Activated CD4-positive, alpha-beta T cell treated with anti-CD3 and anti-CD28 coated beads for 4 hours (primary cell): ENCODE measurements around the gene ADPRHL1.
"Not testable (repeated sequence)": the region's sequence is repeated elsewhere in the genome, so short reads cannot be mapped to it uniquely, and the experiment has no call there.

Experiments
- DNase-seq, 2 donors: peaks; one replicate each; pipeline ENCODE4 v3.0.0-alpha.2; 2020

The ADPRHL1 gene

DNA sequence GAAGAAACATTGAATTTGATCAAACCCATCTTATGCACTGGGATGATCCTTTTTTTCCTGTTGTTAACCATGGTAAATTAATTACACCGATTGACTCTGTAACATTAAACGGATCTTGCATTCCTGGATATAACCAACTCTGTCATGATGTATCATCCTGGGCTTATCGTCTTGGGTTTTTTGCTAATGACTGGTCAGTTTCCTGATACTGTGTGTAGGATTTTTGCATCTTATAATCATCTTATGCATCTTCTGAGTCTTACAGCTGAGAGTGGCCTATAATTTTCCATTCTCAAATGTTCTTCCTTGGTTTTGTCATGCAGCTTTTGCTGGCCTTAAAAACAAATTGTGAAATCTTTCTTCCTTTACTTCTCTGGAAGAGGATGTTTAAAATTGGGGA, 24.4 kb upstream of the ADPRHL1 start:
- DNase-seq: no peak

DNA sequence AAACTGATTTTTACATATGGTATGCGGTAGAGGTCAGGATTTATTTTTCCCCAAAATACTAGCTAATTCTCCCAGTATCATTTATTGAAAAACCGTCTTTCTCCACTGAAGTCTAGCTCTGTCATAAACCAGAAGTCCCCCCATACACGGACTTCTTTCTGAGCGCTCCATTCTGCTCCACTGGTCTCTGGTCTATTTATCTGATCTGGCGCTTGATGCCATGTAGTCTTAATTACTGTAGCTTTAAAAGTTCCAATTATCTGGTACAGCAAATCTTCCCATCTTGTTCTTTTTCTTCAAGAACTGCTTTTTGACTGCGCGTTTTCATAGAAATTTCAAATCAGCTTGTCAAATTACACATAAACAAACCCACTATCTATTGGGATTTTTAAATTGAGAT, 23.5 kb upstream of the ADPRHL1 start:
- DNase-seq: no peak

DNA sequence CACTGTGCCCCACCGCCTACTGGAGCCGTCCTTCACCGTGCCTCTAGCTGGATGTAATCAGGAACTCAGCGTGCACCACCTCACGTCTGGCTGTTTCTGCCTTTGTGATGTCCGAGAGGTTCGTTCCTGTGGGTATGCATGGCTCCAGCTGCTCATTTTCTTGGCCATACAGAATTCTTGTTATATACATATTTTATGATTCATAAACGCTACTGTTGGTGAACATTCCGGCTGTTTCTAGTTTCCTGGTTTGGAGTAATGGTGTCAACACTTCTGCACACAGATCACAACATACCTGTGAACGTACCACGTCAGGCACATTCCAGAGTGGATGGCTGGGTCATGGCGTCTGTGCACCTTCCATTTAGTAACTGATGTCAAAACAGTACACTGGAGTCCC, 22.6 kb upstream of the ADPRHL1 start:
- DNase-seq: no peak

DNA sequence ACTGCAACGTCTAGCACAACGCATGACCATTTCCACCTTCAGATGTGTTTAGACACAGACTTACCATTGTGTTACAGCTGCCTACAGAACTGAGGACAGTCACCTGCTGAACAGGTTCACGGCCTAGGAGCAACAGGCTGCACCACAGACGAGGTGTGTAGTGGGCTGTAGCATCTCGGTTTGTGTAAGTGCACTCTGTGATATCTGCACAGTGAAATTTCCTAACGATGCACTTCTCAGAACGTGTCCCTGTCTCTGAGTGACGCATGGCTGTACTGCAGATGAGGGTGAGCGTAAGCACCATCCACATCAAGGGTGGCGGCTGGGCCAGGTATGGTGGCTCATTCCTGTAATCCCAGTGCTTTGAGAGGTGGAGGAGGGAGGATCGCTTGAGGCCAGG, 22.0 kb upstream of the ADPRHL1 start:
- no peak for DNase-seq

DNA sequence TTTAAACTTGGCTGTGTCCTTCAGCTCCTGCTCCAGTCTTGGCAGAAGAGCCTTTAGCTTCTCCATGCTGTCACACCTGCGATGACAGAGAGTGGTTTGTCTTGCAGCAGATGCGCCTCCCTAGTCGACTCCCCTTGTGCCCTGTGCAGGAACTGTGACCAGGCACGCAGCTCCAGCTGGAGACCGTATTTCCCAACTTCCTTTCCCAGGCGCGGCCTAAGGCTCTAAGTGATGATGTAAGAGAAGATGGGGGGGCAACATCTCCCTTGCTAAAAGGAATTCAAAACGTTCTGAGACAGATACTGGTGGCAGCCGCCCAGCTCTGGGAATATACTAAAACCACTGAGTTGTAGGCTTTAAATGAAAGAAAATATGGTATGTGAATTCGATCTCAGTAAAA, 20.9 kb upstream of the ADPRHL1 start:
- no peak for DNase-seq

DNA sequence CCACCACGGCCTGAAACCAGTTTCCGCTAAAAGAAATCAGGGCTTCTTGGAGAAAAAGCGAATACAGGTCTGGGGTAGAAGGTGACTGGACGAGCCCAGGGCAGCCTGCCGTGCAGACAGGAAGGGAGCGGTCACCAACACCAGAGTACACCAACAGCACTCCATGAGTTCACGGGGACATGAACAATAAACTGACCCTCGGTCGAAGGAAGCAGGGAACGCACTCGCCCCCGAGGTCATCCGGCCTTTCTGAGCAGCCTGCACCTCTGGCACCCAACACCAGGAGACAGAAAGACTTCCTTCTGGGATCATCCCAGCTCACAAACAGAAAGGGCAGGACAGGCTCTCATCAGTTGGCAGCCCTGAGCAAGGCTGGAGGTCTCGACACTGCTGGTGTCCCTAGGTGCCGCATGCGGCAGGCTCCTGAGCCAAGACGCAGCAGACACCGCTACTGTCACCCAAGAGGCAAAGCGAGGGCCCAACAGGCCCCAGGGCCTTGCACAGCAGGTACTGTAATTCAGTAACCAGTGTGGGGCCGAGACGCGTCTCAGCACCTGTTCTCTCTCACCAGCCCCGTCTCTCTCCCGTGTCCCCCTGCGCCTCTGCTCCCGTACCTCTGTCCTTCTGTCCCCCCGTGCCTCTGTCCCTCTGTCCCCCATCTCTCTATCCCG, 19.2 kb upstream of the ADPRHL1 start:
- DNase-seq: no peak

DNA sequence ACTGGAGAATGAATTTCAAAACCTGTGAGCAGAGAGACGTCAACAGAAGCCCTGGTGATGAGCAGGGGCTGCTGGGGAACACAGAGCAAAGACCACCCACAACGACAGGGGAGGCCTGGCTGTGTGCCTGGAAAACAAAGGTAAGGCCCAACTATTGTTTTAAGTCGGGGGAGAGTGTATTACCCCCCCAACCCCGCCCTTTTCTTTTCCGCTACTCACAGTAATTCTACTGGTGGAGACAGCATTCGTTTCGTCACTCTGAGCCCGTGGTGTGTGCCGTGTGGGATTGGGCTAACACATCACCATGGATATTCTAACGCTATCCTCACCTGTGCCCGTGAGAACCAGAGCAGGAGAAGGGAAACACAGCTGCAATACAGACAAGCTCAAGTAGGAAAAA, 18.6 kb upstream of the ADPRHL1 start:
- DNase-seq: no peak

DNA sequence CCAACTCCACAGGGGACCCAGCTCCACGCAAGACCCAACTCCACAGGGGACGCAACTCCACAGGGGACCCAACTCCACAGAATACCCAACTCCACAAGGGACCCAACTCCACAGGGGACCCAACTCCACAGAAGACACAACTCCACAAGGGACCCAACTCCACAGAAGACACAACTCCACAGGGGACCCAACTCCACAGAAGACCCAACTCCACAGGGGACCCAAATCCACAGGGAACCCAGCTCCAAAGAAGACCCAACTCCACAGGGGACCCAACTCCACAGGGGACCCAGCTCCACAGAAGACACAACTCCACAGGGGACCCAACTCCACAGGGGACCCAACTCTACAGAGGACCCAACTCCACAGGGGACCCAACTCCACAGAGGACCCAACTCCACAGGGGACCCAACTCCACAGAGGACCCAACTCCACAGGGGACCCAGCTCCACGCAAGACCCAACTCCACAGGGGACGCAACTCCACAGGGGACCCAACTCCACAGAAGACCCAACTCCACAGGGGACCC, 17.4 kb upstream of the ADPRHL1 start:
- not testable (repeated sequence) for DNase-seq

DNA sequence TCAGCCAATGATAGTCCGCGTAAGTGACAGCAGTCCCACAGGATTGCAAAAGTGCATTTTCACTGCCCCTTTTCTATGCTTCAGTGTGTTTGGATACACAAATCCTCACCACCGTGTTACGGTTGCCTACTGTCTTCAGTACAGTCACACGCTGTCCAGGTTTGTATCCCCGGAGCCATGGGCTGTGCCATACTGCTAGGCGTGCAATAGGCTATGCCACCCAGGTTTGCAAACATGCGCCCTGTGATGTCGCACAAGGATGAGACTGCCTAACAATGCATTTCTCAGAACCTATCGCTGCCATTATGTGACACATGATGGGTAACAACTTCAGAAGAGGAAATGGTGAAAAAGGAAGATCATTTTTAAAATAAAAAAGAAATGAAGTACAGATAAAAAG, 16.8 kb upstream of the ADPRHL1 start:
- no peak for DNase-seq

DNA sequence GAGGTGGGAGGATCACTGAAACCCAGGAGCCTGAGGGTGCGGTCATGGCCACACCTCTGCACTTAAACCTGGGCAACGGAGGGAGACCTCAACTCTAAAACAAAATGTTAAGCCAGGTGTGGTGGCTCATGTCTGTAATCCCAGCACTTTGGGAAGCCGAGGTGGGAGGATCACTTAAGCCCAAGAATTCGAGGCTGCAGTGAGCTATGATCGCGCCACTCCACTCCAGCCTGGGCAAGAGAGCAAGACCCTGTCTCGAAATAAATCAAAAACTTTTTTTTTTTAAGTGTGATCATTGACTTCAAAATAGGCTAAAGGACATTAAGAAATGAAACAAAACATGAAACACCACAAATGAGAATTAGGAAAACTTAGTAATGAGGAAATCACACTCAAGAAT, 16.3 kb upstream of the ADPRHL1 start:
- DNase-seq: no peak

DNA sequence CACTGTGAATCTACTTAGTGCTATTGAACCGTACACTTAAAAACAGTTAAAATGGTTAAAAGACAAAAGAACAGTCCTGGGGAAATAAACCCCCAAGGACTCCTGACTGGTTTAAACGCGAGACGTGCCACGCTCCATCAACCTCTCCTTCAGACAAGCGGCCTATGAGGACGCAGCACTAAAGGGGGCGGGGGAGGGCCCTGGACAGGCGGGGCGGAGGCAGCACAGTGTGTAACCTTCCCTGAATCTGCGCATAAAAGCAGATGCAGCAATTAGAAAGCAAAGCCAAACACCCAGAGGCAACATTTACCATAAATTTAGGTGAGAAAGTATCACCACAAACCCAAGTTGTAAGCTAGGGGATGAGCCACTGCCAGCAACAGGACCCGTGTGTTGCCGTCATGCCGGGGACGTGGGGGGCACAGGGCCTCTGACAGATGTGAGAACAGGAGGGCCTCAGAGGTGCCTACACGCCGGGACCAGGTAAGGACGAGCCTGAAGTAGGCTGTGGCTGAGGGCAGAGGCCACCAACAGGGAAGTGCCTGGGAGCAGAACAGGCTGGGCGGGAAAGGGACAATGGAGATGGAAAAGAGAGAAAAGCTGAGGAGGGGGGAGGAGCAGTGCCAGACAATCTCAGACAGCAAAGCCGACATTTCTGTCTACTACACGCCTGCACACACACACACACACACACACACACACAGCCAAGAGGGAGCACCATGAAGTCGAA, 15.3 kb upstream of the ADPRHL1 start:
- no peak for DNase-seq

DNA sequence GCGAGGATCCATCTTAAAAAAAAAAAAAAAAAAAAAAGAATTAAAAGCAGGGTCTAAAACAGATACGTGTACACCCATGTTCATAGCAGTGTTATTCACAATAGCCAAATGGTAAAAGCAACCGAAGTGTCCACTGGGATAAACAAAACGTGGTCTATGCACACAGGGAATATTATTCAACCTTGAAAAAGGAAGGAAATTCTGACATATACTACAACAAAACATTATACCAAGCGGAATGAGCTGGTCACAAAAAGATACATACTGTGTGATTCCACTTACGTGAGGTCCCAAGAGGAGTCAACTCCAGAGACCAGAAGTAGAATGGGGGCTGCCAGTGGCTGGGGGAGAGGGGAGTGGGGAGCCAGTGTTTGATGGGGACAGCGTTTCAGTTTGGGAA, 14.7 kb upstream of the ADPRHL1 start:
- DNase-seq: no peak

DNA sequence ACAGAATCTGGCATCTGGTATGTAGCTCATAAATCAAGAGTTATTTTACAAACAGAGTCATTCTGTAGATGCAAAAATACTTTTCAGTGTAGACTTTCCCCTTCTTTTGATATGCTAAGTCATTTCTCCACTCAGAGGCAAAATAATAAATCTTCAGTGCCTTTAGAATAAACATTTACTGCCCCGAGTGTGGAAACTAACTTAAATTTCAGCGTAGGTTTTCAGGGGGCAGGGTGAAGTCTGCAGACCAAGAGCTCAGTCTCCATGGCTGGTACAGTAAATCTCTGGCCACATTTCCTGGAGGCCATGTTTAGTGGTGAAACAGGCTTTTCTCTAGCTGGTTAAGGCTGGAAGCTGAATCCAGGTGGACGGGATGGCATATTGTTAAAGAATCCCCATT, 13.1 kb upstream of the ADPRHL1 start:
- no peak for DNase-seq

DNA sequence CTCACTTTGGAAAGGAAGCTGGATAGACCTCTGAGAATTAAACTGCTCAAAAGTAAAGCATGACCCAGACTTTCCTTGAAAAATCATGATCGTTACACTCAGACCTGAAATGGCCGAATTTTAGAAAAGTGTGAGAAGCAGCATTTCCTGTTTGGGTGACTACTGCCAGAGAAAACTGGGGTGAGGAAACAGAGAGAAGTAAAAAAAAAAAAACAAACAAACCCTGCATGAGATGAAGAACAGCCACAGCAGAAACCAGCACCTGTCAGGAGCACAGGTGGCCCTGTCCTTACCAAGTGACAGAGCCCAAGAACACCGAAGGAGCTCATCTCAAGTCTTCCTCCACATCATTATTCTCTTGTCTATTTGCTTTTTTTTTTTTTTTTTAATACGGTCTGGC, 12.0 kb upstream of the ADPRHL1 start:
- no peak for DNase-seq

DNA sequence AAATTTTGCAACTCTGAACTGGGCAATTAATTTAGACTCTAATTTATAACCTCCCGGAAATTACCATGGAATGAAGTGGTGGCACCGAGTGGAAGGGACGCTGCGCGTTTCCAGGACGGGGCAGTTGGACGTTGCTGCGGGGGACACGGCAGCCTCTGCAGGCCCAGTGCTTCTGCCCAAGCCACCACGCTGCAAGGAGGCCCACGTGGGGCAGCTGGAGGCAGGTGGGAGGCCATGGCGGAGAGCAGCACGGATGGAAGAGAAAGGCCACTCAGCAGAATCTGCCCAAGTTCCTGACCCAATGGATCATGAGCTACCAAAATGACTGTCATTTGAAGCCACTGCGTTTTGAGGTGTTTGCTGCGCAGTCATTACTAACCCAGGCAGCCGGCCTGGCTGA, 11.2 kb upstream of the ADPRHL1 start:
- no peak for DNase-seq

DNA sequence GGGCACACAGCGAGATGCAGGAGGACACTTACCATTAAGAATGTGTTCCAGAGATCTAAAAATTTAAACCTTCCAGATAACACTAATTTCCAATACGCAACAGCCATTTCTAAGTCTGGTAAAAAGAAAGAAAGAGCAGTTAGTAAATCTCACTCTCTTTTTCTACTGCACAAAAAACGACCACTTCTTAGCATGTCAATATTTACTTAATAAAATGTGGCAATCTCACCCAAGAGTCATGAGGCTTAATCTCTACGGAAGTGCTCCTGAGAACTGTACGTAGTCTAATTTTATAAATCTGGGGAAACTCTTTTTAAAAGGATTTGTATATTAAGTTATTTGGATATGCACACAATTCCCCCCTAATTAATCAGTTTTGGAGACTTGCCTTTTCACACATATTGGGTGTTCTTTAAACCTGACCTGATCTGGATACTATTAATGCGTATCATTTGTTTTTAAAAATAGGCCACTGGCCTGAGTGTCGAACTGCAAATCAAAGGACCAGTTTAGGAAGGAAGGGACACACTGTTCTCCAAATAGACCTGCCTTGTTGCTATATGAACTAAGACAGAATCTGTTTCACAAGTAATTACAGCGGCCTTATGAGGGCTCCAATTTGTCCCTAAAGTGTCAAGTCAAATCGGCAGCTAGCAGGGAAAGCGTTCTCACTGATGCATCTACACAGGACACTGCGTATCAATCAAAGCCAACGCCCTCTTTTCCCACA, 7.9 kb upstream of the ADPRHL1 start:
- no peak for DNase-seq

DNA sequence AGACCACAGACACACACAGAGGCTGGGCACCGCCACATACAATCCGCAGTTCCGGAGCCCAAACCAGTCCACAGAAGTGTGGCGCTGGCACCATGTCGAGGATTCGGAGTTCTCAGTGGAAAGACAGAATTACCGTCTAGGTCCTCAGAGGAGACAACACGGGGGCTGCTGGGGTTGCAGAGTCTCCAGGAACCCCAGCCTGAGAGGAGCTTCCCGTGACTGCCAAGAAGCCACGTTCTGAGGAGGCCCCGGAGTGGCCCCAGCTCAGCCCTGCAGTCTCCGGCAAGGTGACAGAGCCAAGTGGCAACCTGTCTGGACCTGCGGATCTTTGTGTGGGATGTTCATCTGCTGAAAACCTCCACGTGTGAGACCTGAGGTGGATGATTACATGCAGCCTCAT, 7.3 kb upstream of the ADPRHL1 start:
- DNase-seq: no peak

DNA sequence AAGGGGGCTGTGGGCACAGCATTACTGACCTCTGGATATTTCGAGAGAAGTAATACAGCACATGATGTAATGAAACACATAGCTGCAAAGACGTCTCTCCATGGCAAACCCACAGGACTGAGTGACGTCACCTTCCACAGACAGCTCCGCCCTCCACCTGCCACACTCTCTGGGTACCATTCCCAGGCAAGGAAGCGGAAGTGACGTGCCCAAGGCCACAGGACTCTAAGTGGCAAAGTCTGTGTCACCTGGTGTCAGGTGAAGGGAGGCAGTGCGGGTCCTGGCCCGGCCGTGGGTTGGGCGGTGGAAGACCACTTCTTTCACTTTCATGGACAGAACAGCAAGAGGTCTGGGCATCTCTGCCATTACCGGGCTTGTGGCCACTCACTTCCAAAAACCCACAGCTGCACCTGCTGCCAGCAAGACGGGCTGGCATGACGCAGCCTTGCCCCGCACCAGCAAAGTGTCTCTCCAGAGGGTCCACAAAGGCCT, 6.8 kb upstream of the ADPRHL1 start:
- no peak for DNase-seq

DNA sequence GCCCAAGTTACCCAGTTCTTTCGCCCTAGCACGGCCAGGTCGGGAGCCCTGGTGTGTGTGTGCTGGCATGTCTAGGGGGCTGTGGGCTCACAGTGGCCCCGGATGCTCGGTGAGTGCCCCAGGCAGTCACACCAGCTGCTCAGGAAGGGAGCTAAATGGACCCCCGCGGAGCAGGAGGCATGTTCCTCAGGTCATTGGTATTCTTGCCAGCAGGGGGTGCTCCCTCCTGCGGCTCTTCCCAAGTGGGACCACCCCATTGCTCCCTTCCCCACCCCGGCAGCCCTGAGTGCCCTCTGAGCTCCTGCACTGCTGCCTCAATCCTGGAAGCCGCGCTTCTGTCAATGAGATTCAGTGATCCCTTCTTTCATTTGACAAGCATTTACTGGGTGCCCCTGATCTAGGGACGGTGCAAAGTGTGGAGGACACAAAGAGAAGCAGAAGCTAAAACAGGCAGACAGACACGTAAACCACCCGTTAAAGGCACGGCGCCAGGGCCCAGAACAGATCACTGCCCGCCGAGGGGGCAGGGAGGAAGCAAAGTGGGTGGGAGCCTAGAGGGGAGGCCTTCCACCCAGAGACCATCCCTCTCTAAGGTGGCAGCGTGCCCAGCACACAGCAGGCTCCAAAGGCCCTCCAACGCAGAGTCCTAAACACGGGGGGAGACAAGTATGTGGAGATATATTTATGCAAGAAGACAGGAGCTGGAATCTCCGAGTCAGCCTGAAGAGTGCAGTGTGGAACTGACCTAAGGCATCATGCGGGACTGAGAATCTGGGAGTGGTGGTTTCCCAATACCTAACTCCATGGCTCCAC, 5.2 kb upstream of the ADPRHL1 start:
- DNase-seq: no peak

DNA sequence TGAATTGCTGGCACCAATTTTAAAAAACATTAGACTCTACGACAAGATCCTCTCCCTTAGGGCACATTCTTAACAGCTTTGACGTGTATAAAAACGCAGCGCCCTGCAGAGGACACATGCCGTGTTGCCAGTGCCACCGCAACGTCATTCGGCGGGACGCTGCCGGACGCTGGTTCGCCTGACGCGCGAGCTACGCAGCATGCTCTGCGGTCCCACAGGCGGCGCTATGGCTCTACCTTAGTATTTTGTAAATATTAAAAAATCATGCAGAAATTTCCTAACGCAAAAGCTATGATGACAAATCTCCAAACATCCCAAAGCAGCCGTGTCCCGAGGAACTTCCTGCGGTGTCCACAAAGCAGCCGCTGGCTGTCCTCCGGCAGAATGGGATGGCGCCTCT, 4.2 kb upstream of the ADPRHL1 start:
- no peak for DNase-seq

DNA sequence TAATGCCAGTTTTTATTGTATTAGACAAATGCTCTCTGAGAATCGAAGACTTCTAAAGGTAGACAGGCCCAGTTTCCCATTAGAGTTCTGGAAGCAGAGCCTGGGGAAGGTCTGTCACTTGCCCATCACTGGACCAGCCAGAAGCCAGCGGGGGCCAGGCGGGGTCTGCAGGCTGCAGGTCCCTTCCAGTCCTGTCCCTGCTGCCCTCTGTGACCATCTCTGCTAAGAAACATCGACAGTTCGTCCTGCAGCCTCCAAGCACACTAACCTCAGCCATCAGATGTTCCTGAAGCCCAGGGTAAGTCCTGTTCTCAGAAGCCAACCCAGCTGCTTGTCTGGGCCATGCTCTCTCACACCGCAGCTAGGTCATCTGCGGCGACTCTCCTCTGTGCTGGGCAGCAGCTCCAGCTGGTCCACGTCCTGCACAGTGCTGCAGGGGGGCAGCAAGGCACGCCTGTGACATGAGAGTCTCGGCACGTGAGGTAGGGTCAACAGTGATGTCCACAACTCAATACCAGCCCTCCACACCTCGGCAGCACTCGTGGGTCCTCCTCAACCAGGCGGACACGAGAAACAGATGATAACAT, 2.9 kb upstream of the ADPRHL1 start:
- DNase-seq: no peak

DNA sequence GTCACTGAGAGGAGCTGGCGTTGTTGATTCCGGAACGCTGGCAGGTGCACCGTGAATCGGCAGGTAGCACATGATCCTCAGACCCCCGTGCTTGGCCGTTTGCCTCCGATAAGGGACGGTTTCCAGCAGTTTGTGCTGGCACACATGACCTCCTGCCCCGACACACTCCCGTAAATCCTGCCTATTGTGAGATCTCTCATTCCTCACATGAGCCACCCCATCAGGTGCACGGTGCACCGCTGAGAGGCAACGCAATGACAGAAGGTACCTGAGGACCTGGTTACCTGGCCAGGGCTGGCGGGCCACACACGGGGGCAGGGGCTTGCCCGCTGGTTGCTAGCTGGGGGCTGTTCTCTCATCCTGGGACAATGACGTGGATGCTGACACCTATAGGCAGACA, 2.1 kb upstream of the ADPRHL1 start:
- no peak for DNase-seq

DNA sequence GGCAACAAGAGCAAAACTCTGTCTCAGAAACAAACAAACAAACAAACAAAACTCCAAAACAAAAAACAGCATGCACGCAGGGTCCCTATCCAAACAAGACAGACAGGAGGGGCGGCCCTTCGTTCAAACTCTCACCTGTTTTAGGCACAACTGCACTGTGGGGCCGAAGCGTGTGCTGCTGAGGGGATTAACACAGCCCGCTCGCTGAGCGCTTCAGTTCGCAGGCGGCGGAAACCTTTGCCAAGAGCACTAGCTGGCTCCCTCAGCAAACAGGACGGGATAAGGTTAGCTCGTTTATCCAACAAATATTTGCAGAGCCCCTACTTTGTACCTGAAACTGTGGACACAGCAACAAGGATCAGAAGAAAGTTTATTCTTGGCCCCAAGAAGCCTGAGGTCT, 1.6 kb upstream of the ADPRHL1 start:
- no peak for DNase-seq
